Retinal pigment epithelial cell (primary cell): ENCODE results near the gene GNG8.

Experiments
- DNase-seq: peaks from one replicate; pipeline ENCODE4 v3.0.0-alpha.2; 2010; ENCODE audit warnings: low read depth
- H3K4me3 ChIP-seq: 2 replicates; pipeline ENCODE4 v1.5.1; 2011; ENCODE audit warnings: mild to moderate bottlenecking, low read length, control low read depth, moderate library complexity
- CTCF ChIP-seq: conservative IDR thresholded peaks from 2 replicates; pipeline ENCODE4 v1.5.1; 2011; ENCODE audit warnings: low read depth, low read length, control low read depth, inconsistent platforms

The GNG8 gene

GRCh38 chr19:46591870-46592269 lies 44.1 kb downstream of the GNG8 start:
- no peak for DNase-seq
- no peak for TF ChIP-seq CTCF
- no peak overlapping the region for H3K4me3 ChIP-seq

- H3K4me3 ChIP-seq = no peak overlapping the region
- no peak for TF ChIP-seq CTCF
- no peak for DNase-seq
Measured at GRCh38 chr19:46591254-46591653, 44.7 kb downstream of the GNG8 start.

GRCh38 chr19:46587861-46588260 lies 48.1 kb downstream of the GNG8 start:
- H3K4me3 ChIP-seq = no peak overlapping the region
- no peak for TF ChIP-seq CTCF
- DNase-seq = no peak

GRCh38 chr19:46586294-46586693 lies 49.7 kb downstream of the GNG8 start:
- no peak overlapping the region for H3K4me3 ChIP-seq
- no peak for DNase-seq
- no peak for TF ChIP-seq CTCF

GRCh38 chr19:46585539-46585938 lies 50.5 kb downstream of the GNG8 start:
- DNase-seq = no peak
- no peak for TF ChIP-seq CTCF
- H3K4me3 ChIP-seq = no peak overlapping the region
